COLO829 (cell line): ENCODE results near the gene TMEM44.

ENCODE experiments used
- DNase-seq: peaks from one replicate; pipeline ENCODE4 v3.0.0; 2012; ENCODE audit warnings: low spot score

Gene TMEM44

DNA sequence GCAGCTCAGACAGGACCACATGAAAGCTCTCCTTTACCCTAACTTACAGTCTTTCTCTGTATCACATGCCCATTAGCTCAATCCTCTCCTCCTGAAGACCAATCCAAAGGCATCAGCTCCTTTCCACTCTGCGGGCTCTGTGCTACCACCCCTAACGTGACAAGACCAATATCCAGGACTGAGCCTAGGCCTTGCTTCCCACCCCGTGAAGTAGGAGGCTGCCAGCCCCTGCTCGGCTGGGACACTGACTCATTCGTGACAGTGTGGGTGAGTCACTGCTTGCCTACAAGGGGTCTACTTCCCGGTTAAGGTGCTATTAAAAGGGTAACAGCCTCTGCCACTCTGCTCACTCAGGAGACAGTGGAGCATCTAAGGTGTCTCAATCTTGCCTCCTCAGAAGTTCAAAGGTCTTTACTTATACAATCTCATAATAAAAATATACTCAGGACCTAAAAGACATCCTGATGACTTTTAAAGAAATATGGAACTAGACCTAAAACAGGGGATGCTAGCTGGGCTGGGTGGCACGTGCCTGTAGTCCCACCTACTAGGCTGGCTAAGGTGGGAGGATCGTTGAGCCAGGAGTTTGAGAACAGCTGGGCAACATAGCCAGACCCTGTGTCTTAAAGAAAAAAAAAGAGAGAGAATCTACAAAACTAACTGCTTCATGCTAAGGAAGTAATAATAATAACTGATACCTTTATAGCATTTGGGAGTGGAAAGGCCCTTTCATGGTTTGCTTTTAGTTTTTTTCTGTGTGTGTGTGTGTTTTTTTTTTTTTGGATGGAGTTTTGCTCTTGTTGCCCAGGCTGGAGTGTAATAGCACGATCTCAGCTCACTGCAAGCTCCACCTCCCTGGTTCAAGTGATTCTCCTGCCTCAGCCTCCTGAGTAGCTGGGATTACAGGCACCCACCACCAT is 55.0 kb downstream of the TMEM44 start:
- DNase-seq = peak; percentile 54

DNA sequence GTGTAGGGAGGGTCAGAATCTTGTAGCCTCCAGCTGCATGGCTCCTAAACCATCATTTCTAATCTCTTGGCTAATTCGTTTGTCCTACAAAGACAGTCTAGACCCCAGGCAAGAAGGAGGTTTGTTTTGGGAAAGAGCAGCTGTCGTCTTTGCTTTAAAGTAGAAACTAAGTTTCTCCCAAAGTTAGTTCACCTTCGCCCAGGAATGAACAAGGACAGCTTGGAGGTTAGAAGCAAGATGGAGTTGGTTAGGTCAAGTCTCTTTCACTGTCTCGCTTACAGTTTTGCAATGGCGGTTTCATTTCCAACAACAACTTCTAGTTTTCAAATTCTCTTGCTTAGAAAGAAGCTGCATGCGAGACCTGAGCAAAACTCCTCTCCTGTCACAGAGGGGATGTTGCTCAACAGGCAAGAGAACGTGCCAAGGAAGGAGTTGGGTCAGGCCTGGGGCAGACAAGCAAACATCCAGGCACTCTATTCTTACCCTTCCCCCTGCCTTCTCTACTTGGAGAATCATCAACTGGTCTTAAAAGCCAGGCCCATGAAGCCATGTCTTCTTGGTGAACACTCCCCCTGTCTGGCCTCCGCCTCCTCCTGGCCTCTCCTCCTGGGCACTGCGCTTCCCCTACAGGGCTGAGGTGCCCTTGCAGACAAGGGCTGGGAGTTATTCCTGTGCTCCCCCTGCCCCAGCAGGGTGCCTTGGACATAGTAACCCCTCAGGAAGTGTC is 57.6 kb downstream of the TMEM44 start:
- no peak for DNase-seq

DNA sequence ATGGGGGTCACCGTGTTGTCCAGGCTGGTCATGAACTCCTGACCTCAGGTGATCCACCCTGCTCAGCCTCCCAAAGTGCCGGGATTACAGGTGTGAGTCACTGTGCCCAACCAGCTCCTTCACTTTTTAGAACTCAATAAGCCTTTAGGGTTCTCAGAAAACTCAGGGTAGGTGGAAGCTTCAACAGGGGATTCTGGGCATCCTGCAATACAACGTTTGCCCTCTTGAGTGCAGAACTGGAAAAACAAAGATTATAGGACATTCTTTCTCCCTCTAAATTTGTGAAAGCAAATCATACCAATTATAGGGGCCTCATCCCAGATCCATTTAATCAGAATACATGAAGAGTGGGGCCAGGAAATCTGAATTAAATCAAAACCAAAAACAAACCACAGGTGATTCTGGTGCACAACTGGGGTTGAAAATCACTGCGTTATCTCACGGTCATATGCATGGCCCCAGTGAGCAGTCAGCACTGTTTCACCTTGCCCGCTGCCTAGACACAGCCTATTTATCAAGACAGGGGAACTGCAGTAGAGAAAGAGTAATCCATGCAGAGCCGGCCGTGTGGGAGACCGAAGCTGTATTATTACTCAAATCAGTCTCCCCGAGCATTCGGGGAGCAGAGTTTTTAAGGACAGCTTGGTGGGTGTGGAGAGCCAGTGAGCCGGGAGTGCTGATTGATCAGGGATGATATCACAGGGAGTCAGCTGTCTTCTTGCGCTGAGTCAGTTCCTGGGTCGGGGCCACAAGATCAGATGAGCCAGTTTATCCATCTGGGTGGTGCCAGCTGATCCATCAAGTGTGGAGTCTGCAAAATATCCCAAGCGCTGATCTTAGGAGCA is 58.4 kb downstream of the TMEM44 start:
- no peak for DNase-seq

DNA sequence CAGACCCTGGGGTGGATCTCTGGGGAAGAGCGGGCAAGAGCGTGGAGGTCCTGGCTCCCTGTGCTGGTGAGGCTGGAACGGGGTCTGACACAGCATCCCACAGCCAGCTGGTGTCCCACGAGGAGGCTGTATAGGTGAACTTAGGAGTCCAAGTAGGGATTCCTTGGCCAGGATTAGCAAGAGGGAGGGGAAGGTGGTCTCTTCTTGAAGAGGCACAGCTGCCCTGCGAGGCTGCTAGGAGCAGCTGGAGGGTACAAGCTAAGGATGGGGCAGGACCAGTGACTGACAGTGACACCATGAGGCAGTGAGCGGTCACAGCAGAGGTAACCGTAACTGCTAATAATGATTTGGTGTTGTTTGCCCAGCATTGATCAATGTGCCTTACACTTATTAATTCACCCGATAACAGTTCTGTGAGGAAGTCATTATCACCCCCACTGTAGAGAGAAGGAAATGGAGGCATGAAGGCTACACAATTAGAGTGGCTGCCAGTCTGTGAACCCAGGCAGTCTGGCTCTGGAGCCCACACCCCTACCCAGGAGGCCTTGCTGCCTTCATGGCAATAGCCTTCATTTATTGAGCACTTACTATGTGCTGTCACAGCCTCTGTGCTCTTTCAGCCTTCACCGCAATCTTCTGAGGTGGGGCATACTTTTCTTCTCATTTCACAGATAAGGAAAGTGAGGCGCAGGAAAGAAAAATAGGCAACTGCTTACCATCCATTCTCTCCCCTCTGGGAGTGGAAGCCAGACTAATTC is 59.4 kb downstream of the TMEM44 start:
- DNase-seq = peak; percentile 63

DNA sequence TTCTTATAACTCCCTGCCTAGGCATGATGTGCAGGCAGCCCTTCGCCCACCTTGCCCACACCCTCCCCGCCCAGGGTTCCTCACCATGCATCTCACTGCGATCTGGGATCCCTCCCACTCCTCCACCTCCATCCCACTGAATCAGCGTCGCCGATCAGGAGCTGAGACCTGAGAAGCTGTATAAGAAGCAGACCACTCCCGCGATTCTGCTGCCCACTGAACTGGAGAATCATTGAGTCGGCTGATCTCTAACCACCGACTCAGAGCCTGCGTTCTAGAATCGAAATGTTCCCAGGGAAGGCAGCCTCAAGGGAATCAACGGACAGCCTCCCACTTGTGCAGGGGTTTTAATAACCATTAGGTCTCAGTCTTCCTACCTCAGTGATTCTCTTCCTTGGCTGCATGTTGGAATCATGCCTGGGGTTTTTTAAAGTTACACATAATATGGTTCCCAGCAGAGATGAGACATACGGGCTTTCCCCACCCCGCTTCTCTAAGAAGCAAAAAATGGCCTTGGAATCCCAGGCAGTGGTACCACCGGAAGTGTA is 60.2 kb downstream of the TMEM44 start:
- DNase-seq = no peak

DNA sequence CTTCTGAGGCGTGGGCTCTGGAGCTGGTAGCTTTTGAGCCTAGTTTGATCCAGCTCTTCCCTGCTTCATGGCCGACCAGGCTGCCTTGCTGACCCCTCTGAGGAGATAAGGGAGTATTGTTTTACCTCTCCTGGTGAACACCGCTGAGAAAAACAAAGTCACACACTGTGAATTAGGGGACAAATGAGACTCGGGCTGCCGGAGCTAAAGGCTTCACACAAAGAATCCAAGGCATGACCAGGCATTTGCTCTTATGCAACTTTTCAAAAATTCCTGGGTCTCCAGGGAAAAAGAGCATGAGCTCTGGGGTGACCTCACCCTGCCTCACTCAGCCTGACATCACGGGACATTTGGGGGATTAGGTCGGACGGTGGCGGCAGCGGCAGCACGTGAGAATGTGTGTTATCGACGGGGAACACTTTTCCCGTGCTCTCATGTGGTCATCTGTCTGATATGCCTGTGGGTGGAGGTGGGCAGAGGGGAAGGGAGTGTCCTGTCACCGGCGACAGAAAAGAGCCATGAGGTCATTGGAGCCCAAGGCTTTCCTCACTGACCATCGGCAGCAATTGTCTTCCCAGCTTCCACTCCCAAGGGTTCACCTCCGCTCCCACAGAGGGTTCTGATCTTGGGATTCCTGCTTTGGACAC is 61.0 kb downstream of the TMEM44 start:
- no peak for DNase-seq

DNA sequence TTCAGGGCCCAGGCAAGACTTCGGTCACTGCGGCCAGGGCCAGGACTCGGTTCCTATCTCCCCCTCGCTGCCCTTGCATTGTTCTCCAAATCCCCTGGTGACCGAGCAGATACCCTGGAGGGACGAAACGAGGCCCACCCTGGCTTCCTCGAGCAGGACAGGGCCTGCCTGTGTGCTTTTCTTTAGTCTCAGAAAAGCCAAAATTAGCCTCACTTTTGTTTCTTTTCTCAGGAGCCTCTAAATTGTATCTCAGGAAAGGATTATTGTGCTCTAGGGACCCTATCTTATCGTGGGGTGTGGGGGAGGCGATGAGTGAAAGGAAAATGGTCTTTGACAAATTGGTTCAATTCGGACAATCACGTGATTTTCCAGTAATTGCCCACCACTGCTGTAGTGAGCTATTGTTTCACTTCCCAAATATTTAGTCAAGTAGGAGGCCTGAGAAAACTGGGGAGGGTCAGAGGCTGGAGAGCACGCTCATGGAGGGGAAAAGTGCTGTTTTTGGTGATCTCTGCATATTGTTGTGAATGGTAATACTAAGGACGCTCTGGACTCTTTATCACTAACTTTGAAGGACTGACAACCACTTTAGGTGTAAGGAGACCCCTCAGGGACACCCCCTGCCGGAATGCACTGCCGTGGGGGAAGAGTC is 61.6 kb downstream of the TMEM44 start:
- DNase-seq = no peak

DNA sequence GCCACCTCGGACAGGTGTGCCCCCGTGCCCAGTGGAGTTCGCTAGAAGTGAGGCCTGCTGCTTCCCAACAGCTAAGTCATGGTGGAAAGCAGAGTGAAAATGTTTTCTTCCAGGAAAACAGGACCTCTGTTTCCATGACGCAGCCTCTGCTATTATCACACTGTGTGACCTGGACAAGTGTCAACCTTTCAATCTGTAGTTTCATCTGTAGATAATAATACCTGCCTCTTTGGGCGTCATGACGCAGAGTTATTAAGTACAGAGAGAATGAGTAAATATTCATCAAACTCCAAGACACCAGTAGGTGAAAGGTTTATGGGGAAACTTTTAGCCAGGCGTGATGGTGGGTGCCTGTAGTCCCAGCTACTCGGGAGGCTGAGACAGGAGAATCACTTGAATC is 62.3 kb downstream of the TMEM44 start:
- no peak for DNase-seq

DNA sequence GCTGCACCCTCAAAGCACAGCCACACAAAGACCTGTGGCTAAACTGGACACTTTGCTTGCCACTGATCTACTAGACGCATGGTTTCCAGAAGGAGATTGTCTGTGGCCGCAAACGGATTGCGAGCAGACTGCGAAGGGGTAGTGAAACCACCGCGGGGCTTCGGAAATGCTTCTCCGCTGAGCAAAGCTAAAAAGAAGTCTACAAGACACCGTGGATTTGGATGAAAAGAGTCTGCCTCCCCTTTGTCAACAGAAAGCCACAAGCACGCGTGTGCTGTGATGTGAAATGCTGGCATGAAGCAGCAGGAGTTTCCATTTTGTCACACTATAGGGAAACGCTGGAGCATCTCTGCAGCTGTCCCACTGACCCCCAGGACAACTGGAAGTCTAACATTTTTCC is 63.0 kb downstream of the TMEM44 start:
- DNase-seq = no peak

DNA sequence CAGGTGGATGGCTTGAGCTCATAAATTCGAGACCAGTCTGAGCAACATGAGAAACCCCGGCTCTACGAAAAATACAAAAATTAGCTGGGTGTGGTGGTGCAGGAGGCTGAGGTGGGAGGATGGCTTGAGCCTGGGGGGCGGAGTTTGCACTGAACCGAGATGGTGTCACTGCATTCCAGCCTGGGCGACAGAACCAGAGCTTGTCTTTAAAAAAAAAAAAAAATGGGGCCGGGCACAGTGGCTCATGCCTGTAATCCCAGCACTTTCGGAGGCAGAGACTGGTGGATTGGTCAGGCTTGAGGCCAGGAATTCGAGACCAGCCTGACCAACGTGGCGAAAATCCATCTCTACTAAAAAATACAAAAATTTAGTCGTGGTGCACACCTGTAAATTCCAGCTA is 64.0 kb downstream of the TMEM44 start:
- no peak for DNase-seq

DNA sequence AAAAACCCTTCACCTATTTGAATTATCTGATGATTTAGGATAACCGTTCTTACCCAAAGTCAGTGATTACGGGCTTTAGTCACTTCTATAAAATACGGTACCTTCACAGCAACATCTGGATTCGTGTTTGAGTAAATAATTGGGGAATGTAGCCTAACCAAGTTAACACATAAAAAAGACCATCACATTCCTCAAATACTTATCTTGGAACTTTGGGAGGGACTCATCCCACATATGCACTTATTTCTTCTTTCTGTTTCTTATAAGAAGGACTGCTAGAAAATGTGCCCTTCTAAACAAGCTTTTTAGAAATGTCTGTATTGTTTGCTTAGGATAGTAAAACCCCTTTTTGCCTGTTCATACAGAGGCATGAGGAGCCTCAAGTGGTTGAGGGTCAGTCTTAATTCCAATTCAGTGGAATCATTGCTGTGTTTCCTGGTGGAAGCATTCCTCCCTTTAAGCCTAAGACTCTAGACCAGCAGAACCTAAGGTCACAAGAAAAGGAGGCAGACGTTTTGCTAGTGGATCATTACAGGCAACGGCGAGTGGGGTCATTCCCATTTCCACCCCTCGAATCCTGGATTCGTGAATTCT is 67.5 kb downstream of the TMEM44 start:
- no peak for DNase-seq

DNA sequence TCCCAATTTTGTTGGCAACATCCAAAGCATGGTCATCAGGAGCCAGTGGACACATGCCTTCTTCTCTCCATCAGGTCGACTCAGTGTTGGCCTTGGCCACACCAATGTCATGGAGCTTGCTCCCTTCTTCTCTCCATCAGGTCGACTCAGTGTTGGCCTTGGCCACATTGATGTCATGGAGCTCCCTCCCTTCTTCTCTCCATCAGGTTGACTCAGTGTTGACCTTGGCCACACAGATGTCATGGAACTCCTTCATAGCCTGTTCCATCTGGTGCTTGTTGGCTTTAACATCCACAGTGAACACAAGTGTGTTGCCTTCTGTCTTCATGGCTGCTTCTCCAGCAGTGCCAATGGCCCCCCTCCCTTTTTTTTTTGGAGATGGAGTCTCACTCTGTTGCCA is 70.2 kb downstream of the TMEM44 start:
- DNase-seq = no peak

DNA sequence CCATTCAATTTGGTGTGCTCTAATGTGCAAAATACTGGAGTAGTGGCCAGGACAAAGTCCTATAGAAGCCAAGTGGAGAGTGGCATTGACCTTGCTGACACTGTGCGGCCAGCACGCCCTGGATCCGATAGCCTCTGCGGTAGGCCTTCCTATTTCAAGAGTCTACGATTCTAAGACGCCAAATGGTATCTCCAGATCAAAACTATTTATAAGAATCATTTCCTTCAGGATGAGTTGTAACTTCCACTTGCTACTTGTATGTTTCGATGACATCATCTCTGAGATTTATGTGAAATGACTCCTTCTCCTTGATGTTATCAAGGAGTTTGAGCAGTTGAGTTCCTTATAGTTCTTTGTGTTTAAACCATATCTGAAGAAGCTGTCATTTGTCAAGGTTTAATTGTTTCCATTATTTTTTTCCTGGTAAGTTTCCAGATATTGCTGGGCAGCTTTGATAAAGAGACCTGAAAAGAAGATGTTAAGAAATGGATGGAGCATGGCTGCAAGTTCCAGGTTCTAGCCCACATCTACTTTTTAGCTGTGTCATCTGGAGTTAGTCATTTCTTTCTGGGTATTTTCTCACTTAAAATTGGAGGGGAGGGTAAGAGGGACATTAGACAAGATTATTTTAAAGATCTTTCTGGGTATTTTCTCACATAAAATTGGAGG is 71.8 kb downstream of the TMEM44 start:
- DNase-seq = no peak

DNA sequence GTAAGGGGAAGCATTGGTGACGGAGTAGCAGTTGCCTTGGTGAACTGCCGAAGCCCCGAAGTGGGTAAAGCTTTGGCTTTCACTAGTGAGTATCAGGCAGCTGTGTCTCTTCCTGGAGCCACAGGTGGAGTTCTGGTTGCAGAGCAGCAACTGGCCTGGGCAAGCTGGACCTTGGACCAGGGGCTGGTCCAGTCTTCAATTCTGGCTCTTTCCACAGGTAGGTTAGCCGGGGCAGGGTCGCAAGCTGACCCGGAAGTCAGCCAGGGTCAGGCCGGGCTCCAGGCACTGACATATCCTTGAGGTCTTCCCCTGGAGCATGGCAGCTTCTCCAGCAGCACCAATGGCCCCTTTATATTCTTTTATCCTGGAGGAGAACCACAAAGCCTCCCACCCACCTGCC is 73.2 kb downstream of the TMEM44 start:
- no peak for DNase-seq

DNA sequence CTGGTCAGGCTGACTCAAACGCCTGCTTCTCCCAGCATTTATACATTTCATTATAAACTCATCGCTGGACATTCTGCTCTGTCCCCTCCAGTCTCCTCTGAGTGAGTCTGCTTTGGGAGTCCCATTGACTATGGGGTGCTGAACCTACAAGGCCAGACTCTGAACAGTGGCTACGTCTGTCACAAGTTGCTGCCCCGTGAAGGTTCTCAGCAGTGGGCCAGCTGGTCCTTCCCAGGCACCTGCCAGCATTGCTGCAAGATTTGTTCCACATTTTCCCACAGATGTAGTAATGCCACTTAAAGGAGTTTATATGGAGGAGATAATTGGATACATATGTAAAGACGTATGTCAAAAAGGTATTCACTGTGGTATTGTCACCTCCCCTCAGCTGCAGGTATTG is 73.7 kb downstream of the TMEM44 start:
- DNase-seq = no peak

DNA sequence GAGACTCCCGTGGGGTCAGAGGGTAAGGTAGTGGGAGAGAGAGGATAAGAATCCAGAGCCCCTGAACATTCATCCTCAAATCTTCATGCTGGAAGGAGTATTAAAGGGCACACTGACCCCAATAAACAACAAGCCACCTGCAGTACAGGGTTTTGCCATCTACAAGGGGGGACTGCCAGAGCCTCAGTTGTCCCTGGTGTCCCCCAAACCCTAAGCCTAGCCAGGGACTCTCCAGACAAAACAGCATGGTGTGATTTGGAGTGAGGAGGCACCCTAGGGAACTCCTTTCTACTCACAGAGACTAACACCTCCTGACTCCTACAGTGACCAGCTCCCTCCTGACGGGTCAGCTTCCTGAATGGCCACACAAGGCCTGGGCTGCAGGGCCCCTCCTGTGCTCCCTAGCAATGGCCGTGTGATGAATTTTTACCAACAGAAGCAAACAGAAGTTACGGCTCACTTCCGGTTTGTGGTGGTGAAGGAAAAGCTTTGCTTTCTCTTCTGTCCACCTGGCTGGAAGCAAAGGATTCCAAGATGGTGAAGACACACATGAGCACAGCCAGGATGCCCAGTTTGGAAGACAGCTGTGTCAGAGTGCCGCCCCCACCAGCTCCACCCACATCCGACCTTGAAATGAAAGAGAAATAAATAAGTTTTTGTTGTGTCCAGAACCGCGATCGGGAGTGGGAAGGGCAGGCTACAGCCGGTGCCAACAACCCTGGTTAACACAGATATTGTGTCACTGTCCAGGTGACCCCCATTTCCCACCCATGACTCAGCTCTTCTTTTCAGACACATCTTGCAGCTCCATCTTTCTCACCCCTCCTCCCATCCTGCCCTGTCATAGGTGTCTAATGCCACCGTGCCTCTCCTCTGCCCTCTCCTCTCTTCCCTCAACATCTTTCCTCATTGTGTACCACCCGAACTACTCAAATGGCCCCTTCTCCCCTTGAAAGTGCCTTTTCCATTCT is 76.8 kb downstream of the TMEM44 start:
- DNase-seq = peak; percentile 49

DNA sequence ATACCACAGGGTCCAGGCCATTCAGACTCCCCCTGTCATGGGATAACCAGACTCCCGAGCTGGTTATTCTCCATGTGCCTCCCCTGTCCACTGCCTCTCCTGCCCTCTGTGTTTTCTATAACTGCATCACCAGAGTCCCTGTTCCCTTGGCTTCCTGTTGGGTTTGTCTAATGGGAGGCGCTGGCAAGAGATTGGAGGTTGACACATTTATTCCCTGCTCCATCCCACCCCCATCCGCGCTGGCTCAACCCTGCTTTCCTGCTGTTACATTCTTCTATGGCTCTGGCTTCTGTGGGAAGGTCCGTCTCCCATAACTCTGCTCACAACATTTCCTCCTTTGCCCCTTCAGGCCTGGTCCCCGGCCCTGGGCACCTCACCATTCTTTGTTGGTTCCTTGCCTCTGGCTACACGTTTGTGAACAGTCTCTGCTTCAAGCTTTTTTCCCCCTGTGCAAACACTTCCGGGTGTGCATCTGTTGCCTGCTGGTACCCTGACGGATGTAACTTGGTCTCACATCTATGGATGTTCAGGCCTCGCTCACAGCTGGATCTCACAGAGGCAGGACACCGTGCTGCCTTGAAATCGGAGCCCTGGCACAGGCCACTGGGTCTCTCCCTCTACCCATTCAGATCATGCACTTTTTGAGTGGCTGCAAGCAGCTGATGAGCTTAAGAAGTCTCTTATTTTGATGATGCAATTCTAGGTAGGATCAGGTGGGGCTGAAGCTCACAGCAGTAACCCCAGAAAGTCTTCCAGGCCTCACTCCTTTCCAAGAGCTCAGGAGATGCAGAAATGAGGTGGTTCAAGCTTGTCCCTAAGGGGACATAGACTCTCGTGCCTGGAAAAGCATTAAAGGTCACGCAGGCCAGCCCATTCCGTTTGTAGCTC is 77.8 kb downstream of the TMEM44 start:
- DNase-seq = no peak
